A204.1 (cell line): ENCODE results near the gene PEX11B.

Source experiments
- FAIRE-seq: peaks from 2 replicates; lab custom pipeline; 2012; peaks lifted over from hg19 to GRCh38; lab: Jason Lieb, UNC

PEX11B gene

GRCh38 chr1:145871994-145872924 lies 46.3 kb downstream of the PEX11B start:
- FAIRE-seq, result no peak

GRCh38 chr1:145868232-145868631 lies 50.3 kb downstream of the PEX11B start:
- FAIRE-seq, result no peak

GRCh38 chr1:145863282-145864018 lies 55.1 kb downstream of the PEX11B start:
- FAIRE-seq, result no peak
